ENCODE data around the gene CEP112.
A peak's percentile ranks its signal among the peaks of the same experiment; 100 is the strongest.
"Not testable (repeated sequence)": the region's sequence is repeated elsewhere in the genome, so short reads cannot be mapped to it uniquely, and the experiment has no call there.

The CEP112 gene

GRCh38 chr17:66172691-66173223 is 19.2 kb downstream of the CEP112 start:
- H3K4me3 ChIP-seq (ENCODE audit: low read length) = no peak overlapping the region
- no peak for TF ChIP-seq CTCF (conservative IDR thresholded peaks at IDR 0.05; ENCODE audit: low read depth, low read length)
- no peak for DNase-seq (ENCODE audit: low read depth)

DNA sequence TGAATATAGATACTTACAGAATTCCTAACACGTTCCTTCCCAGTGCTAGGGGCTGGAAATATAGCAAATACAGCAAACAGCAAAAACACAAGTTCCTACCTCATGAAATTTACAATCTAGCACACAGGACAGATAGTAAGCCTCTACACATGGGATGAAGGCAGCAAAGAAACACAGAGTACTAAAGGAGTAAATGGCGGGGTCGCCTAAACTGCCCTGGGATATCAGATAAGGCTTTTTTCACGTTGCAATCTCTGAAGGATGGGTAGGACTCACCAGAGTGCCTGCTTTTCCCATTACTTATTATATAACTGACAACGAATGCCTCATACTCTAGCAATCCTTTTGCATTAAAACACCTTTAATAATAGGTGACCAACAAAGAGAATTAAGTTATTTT is 19.8 kb downstream of the CEP112 start:
- no peak for TF ChIP-seq CTCF (conservative IDR thresholded peaks at IDR 0.05; ENCODE audit: low read depth, low read length)
- H3K4me3 ChIP-seq (ENCODE audit: low read length) = no peak overlapping the region
- DNase-seq (ENCODE audit: low read depth) = no peak

DNA sequence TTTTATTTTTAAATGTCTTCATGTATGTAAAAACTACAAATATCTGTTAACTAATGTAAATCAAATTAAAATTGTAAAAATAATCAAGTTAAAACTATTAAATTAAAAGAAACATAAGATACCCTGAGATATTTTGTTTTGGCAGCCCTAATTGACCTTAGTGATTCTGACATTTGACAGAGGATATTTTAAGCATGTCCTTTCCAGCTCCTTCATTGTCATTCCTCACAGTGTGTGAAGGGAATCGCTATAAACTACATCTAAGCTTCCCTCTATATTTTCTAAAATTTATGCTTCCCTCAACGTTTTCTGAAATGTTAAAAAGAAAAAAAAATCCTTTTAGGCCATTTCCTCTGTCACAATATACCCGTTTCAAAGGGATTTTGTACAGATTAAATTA is 20.2 kb downstream of the CEP112 start:
- TF ChIP-seq CTCF (conservative IDR thresholded peaks at IDR 0.05; ENCODE audit: low read depth, low read length) = no peak
- no peak overlapping the region for H3K4me3 ChIP-seq (ENCODE audit: low read length)
- DNase-seq (ENCODE audit: low read depth) = no peak

- no peak for DNase-seq (ENCODE audit: low read depth)
- TF ChIP-seq CTCF (conservative IDR thresholded peaks at IDR 0.05; ENCODE audit: low read depth, low read length) = no peak
- H3K4me3 ChIP-seq (ENCODE audit: low read length) = no peak overlapping the region
Observed at GRCh38 chr17:66171172-66171571, 20.8 kb downstream of the CEP112 start.

- no peak for TF ChIP-seq CTCF (conservative IDR thresholded peaks at IDR 0.05; ENCODE audit: low read depth, low read length)
- DNase-seq (ENCODE audit: low read depth) = no peak
Observed at GRCh38 chr17:66169839-66170238, 22.1 kb downstream of the CEP112 start.

GRCh38 chr17:66167189-66167815 is 24.6 kb downstream of the CEP112 start:
- no peak for TF ChIP-seq CTCF (conservative IDR thresholded peaks at IDR 0.05; ENCODE audit: low read depth, low read length)
- H3K4me3 ChIP-seq (ENCODE audit: low read length) = no peak overlapping the region
- DNase-seq (ENCODE audit: low read depth) = no peak

More at GRCh38 chr17:66169839-66170238, 22.1 kb downstream of the CEP112 start:
- no peak overlapping the region for H3K4me3 ChIP-seq (ENCODE audit: low read length)

GRCh38 chr17:66165537-66166123 is 26.3 kb downstream of the CEP112 start:
- no peak overlapping the region for H3K4me3 ChIP-seq (ENCODE audit: low read length)
- DNase-seq (ENCODE audit: low read depth) = peak; percentile 22
- TF ChIP-seq CTCF (conservative IDR thresholded peaks at IDR 0.05; ENCODE audit: low read depth, low read length) = peak; percentile 61

DNA sequence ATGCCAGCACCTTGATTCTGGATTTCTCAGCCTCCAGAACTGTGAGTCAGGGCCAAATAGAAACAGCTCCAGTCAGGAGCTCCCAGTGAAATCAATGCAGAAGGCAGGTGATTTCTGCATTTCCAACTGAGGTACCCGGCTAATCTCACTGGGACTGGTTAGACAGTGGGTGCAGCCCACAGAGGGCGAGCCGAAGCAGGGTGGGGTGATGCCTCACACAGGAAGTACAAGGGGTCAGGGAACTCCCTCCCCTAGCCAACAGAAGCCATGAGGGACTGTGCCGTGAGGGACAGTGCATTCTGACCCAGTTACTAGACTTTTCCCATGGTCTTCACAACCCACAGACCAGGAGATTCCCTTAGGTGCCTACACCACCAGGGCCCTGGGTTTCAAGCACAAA is 36.9 kb downstream of the CEP112 start:
- not testable (repeated sequence) for DNase-seq (ENCODE audit: low read depth); H3K4me3 ChIP-seq (ENCODE audit: low read length)

Data from retinal pigment epithelial cell (primary cell).